Left renal pelvis (tissue), 4 donors: ENCODE measurements around the gene MGAT5. TPM values are rescaled to one million over a fixed set of nuclear protein-coding genes. Genes with fewer than 3 reads are reported as not detected.
"Not testable (repeated sequence)": the region's sequence is repeated elsewhere in the genome, so short reads cannot be mapped to it uniquely, and the experiment has no call there.

Source experiments
- DNase-seq, 4 donors: peaks; one replicate each; pipeline ENCODE4 v3.0.0-alpha.2; 2013; ENCODE audit warnings: low read depth in 4 of 4, low spot score in 3 of 4
- polyA plus RNA-seq, 4 donors: library from polyadenylated mRNA; unstranded; fragments of 120-200 nt; gene quantifications; one replicate each; pipeline ENCODE4 v1.2.1, GENCODE V29; 2013; ENCODE audit not compliant: insufficient read length in 4 of 4

Gene MGAT5
- polyA plus RNA-seq, 4 donors, result 40.5 to 53.8 (median 48.2) TPM

DNA sequence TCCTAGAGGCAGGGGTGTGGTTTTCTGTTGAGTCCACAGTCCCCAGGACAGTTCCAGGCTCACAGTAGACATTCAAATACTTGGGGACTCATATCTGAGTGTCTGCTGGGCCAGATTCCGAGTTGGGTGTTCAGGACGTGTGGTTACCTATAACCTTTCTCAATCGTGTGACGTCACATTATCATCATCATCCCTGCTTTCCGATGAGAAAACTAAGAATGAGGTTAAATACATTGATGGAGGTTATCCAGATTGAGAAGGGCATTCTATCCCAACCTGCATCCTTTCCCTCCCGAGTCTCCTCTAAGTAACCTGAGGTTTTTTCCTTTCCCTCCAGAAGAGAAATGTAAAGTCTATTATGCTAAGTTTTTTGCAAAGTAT is 204.6 kb downstream of the MGAT5 start:
- DNase-seq, result no peak

DNA sequence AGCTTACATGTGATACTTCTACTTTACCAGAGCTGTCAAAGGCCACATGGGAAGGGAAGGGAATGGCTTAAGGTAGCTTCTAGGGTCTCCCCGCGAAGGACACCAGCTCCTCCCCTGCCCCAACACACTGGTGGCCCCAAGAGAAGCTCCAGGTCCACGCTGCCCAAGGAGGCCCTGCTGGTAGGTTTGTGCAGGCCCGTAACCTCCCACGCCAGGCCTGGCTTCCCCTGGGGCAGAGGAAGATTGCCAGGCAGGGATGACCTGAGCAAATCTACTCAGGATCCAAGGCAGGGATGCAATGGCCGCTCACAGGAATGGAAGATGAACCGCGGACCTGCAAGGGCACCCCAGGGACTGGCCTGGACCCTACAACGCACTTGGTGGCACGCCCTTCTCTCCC is 205.1 kb downstream of the MGAT5 start:
- no peak for DNase-seq

DNA sequence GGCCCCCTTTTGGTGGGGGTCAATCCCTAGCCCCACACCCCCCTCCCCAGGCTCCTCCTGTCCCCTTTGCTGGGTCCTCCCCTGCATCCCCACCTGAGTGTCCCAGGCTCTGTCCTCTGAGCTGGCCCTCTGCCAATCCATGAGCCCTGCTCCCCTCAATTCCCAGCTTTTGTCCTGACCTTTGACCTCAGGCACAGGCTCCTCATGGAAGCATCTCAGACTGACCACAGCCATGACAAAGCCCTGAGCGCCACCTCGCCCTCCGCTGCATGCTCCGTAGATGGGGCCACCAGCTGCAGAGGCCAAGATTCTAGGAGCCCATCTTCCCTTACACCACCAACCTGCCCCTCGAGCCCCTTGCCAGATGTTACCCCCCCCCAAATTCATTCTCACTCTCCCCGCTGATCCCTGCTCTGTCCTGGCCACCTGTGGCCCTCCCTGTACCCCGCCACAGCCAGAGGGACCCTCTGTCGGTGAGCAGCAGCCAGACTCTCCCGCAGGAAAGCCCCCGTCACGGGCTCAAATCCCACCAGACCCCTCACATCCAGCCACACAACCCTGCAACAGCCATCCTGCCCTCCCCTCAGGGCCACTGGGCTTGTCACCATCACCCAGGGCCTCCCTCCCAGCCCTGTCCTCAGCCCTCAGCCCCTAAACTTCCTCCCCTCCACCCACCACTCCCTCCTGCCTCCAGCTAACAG is 206.0 kb downstream of the MGAT5 start:
- no peak for DNase-seq

DNA sequence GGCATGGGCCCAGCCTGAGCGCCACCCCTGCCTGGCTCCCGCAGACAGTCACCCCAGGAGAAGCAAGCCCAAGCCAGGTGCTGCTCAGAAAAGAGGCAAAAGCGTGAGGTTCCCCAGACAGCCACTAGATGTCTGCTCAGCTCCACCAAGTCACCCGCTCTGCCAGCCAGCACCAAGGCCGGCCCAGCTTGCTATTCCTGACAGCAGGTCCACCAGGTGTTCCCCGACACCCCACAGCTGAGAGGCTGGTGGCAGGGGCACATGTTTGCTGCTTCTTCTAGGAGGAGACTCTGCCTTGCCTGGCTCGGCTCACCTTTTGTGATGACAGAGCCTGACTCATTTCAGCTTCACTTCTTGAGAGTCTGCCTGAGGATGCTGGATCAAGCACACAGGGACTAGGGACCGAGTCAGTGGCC is 206.7 kb downstream of the MGAT5 start:
- no peak for DNase-seq

DNA sequence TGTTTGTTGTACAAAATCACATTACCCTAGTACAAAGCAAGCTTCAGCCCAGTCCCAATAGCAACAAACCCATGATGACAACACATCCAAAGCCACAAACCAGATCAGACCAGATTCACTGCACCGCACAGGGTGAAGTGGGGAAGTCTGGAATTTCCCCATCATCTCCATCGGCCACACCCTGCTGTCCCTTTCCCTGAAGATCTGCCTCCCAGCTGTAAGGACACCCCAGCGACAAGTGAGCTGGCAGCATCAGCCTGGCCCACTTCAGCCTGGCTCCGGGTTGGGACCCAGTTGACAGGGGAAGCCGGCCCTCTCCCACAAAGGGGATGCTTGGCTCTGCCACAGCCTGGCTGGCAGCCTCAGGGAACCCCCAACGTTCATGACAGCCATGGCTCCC is 207.6 kb downstream of the MGAT5 start:
- DNase-seq, result no peak

DNA sequence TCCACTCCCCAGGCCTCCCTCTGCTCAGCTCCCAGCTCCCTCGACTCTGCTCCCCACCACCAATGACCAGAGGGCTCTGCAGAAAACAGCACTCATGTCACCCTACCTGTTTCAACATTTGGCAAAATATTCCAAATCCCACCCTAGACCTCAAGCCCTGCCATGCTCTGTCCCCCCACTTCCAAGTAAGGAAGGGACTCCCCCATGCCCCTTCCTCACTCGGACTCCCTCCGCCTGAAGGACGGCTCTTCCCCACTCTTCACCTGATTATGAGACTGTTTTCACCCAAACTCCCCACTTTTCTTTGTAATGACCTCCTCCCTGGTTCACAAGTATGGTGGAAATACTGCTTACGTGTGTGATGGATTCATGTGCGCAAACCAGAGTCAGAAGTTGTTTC is 208.4 kb downstream of the MGAT5 start:
- no peak for DNase-seq

DNA sequence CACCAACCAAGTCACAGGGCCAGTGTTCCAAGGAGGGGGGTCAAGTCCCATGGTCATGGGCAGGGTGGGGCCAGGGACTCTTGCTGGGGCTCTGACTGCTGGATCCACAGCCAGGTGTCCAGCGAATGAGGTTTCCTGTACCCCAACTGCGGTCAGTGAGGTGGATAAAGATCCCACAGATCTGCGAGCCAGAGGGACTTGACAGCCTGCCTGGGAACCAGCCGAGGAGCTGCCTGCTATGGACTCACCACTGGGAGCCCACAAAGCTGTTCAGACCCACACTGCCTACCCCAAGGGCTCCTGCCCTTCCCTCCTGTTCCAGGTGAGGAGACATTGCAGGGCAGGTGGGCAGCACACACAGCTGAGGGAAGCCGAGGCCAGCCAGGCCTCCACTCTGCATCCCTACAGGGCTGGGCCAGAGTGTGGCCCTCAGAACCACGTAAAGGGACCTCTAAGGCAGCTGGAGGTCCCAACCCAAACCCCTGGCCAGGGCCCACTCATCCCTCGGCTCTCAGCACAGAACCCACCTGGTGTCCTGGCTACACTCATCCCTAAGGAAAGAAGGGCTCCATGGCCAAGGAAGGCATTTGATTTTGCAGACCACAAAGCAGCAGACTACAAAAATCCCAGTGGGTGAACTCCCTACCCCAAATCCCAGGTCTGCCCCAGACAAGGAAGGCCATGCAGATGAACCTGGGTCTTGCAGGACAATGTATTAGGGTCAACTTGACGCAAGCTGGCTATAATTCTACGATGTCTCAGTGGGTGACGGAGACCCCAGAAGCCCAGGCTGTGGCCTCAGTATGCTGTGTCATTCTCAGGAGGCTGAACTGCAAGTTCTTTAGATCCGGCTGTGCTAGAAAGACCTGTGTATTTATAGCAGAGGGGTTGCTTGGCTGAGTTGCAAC is 209.2 kb downstream of the MGAT5 start:
- no peak for DNase-seq

DNA sequence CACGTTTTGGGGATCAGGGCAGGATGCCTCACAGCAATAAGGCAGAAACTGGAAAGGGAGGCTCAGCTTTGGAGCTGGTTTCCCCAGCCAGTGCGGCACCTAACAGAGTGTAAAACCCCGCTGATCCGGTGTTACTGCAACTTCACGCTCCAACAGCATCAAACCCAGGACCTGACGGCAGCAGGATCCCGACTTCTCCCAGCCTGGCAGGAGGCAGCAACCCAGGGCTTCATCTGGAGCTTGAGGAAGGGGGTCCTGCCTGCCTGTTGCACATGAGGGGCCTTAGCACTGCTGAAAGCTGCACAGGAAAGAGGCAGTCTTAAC is 209.8 kb downstream of the MGAT5 start:
- DNase-seq, result no peak

DNA sequence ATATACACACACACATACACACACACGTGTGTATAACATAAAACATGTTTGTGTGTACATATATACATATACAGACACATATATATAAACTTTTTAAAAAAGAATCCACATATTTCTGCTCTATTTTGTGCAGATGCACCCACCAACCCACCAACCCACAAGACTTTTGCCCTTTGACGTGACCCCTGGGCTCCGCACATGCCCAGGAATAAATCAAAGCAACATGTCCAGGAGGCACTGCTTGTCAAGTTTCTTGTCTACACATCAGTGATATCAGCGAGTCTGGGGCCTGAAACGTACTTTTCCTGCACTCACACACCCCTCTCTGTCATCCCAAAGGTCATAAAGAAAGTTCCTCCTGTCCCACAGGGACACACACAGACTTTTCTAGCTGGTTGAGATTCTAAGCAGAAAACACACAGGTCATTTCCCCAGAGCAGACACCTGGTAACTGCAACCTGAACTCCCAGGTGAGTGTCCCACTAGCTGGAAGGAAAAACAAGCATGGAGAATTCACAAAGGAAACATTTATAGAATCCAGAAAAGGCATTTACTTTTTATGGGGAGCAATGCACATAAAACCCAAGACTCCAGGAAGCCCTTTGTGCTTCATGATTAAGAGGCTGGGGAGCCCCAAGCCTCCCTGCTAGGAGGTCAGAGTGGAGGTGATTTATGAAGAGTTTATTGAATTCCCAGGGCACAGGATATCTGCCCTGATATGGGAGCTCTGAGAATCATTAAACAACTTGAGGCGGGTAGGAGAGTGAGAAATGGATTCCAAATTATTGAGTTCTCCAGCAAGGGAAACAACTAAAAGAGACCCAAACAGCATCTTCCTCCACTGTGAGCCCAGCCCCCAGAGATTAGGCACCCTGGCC is 211.6 kb downstream of the MGAT5 start:
- DNase-seq, result no peak

DNA sequence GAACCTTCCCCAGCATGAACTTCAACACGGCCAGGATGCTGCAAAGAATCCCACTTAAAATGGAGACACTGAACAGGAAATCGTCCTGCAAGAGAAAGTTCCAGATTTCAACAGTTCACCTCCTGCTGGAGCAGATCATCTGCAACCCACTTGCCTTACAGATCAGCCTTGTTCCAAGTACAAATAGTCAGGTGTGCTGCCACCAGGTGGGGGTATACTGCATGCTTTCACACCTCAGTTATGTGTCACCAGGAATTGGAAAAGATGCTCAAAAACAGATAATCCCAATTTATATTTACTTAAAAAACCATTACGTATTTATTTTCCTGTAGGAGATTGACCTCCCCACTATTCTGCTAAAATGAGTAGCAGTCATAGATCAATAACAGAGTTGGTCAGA is 212.3 kb downstream of the MGAT5 start:
- DNase-seq, result no peak

DNA sequence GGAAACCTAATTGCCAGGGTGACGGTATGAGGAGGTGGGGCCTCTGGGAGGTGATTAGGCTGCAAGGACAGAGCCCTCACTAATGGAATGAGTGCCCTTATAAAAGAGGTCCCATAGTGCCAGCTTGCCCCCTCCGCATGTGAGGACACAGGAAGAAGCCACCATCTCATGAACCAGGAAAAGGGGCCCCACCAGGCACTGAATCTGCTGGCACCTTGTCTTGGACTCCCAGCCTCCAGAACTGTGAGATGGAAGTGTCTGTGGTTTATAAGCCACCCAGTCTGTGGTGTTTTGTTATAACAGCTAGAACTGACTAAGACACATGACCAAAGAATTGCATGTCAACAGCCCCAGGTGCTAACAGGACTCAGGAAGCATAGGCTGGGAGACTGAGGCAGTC is 214.3 kb downstream of the MGAT5 start:
- DNase-seq, result no peak

DNA sequence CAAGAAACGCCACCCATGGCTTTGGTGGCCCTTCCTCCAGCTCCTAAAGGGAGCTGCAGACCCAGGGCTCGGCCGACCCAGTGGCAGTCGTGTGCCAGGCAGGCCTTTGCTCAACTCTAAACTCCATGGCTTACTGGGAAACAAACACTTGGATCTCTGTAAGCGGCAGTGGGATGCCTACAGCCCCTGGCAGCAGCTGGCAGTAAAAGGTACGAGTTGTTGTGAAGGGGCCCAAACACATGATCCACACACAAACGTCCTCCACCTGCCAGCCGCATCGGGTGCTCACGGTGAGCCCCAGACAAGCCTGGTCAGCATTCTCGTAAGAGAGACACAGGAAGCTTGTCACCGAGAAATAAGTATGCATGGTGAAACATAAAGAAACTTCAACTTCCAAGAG is 214.9 kb downstream of the MGAT5 start:
- DNase-seq, result no peak

DNA sequence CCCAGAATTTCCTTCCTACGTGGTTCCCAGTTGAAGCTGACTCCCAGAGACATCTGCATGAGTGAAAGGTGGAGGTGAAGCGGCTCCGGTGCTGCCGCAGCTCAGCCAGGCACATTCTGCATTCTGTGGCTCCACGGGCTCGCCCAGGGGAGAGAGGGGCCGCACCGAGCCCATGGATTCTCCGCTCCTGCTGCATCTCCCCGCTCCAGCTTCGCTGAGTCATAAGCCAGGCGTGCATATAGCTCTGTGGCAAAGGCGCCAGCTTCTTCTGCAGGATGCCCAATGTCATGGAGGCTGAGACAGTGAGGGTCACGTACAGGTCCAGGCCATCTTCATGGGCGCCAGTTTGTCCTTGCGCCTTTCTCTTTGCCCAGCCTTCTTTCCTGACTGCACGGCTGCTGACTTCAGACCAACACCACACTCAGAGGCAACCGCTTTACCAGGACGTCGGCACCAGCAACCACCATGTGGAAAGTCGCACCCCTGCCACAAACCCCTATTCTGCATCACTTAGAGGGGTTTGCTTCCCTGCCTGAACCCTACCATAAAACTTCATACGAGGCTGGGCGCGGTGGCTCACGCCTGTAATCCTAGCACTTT is 215.7 kb downstream of the MGAT5 start:
- DNase-seq, result no peak

DNA sequence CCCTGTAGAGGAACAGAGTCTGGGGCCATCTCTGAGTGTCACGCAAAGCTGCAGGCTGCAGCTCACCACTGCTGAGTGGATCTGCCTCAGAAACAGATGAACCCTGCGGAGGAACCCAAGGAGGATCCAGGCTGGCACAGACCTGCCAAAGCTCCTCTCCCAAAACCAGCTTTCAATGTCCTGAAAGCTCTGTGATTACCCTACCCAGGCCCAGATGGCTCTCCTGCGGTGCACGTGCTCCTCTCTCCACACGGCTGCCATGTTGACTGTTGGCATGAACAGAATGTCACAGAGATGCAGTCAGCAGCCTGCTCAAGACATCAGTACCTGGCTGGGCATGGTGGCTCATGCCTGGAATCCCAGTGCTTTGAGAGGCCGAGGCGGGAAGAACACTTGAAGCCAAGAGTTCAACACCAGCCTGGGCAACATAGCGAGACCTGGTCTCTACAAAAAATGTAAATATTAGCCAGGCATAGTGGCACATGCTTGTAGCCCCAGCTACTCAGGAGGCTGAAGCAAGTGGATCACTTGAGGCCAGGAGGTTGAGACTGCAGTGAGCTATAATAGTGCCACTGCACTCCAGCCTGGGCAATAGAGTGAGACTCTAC is 216.8 kb downstream of the MGAT5 start:
- no peak for DNase-seq

DNA sequence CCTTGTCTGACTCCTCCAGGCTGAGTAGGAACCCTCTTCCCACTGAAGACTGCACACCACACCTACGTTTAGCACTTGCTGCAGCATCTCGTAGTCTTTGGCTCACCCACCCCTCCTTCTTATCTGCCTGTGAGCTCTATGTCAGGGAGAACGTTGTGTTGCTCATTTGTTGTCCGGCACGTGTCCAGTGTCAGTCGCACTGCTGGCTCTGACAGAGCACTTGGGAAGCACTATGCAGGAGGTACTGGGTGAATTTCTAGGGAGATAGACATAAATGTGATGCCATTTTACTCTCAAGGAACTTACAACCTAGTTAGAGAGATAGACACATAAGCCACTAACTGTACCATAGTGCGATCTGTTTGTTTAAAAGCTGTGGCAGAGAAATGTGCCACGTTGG is 223.1 kb downstream of the MGAT5 start:
- DNase-seq, result not testable (repeated sequence)

DNA sequence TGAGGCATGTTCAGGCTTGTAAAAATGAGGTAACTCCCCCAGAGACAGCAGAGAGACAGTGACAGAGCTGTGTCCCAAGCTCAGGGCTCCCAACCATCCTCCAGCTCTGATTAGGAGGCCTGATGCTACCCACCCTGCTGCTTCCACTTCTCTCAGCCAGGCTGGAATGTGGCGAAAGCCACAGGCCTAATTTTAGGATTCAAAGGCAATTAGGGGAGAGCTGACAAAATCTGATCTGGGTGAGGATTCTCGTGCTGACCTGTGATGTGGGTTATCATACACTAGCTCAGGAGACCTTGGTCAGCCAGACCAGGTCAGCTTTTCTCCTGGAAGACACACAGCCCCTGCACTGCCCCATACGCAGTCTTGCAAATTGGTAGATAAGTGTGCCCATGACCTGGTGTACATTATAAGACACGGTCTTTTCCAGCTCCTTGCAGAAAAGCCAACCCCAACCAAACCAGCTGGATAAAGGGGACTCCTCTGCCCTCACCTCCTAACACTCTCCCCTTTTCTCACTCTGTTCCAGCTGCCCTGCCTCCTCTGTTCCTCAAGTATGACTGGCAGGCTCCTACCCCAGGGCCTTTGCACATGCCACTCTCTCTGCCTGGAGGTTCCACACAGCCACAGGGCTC is 225.9 kb downstream of the MGAT5 start:
- DNase-seq, result no peak

DNA sequence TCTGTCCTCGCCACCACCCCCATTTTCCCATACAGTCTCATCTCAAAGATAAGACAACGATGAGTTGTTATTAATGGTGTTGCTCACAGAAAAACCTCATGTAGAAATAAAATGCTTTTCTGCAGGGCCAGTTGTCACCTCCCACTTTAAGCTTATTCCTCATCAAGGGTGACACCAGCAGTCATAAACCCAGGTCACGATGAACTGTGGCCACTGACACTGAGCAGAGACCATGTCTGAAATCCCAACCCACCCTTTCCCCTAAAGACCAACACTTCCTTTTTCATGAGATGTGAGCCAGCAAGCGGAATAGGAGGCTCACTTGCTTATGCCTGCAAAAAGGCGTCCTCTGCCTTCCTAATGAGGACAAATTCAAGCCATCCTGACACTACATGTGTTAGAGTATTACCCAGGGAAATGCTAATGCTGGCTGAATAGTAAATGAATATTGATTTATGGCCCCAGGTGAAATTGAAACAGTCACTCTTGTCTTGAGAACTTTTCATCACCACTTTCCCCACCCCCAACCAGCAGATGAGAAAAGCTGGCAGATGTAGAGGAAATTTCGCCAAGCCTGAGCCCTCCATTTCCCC is 228.4 kb downstream of the MGAT5 start:
- no peak for DNase-seq

DNA sequence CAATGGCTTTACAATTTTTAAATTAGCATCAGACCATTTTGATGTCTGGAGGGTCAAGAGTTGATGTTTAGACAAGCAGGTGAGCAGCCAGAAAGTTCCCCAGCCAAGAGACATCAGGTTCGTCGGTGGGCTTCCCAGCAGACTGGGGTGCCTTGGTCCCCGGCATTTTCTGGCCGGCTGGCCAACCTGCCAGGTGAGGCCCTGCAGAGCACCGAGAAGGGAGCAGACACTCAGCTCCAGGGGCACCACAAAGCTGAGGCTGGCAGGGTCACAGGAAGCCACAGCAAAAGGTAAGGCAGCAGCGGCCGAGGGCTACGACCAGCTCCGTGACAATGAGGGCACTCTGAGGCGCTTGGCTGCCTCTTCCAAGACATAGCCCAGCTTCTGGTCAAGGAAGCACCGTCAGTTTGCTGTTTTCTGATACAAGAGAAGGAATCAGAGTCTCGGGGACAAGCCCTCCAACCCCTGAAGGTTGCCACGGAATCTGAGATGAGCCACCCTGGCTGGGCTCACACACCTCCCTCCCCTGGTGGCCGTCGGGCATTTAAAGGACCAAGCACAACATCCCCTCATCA is 229.0 kb downstream of the MGAT5 start:
- DNase-seq, result no peak

DNA sequence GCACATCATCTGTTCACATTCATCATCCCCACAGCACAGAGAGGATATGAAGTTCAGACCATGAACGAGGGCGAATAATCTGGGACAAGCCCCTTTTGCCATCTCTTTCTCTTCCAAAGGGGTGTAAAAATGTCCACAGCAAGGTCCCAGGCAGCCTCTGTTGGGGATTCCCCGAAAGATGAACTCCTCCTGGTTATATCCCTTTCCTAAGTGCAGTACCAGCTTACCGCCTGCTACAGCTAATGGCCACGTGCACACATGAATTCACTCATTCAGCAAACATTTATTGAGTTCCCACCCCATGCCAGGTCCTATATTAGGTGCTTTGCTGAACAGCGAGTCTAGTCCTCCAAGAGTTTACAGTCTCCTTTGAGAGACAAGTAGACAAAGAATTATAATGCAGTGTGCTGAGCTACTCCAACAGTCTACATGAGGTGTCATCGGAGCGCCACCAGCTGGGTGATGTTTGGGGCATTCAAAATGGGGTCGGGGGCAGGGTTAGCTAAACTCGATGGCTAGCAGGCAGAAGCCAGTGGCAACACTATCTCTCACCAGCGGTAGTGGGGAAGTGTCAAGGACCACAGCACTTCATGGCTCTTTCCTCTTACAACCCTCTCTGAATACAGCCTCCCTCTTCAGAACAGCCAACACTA is 236.0 kb downstream of the MGAT5 start:
- no peak for DNase-seq
